CD4-positive, alpha-beta T cell (primary cell): ENCODE data around the gene TALDO1. TPM values are rescaled to one million over a fixed set of nuclear protein-coding genes. Genes with fewer than 3 reads are reported as not detected.

Experiments
- ATAC-seq: fragments of 200-7000 bp; cut with Tn5 transposase; one replicate; pipeline ENCODE4 v1.10.0; 2022; ENCODE audit warnings: mild to moderate bottlenecking; ENCODE audit not compliant: poor library complexity
- CTCF ChIA-PET: fragments of 350-600 bp; sonication (Branson Sonifier 250); formaldehyde crosslinking; loops from one replicate; lab custom pipeline; 2021; ENCODE audit warnings: antibody characterized with exemption, inconsistent platforms; lab: Charles Lee
- POLR2A ChIA-PET: fragments of 350-600 bp; sonication (Branson Sonifier 250); formaldehyde crosslinking; loops from one replicate; lab custom pipeline; 2021; ENCODE audit warnings: antibody characterized with exemption, inconsistent platforms; lab: Charles Lee
- DNase-seq, 14 experiments: peaks; one replicate each; pipeline ENCODE4 v3.0.0-alpha.2; 2013 to 2020; ENCODE audit warnings: mixed read lengths in 2 of 14
- H3K27ac ChIP-seq, 2 donors: one replicate each; pipeline versions ENCODE4 v1.5.1 to v1.7.0; 2013; ENCODE audit warnings: low read length in 2 of 2, low read depth in 1 of 2, mild to moderate bottlenecking in 1 of 2
- H3K27me3 ChIP-seq, 2 experiments: 1 replicate in 1 of 2; 2 replicates in 1 of 2; pipeline versions ENCODE4 v1.6.1 to v1.7.0; 2013; ENCODE audit warnings: low read length in 2 of 2, control low read depth in 1 of 2, mild to moderate bottlenecking in 1 of 2, moderate library complexity in 1 of 2; ENCODE audit not compliant: insufficient read depth in 2 of 2, control insufficient read depth in 1 of 2
- H3K36me3 ChIP-seq: one replicate; pipeline ENCODE4 v1.6.1; 2013; ENCODE audit warnings: low read length, control low read depth; ENCODE audit not compliant: insufficient read depth
- H3K4me1 ChIP-seq: one replicate; pipeline ENCODE4 v1.6.1; 2013; ENCODE audit warnings: low read length, control low read depth; ENCODE audit not compliant: insufficient read depth
- H3K4me3 ChIP-seq: one replicate; pipeline ENCODE4 v1.5.1; 2013; ENCODE audit warnings: mild to moderate bottlenecking, low read length, moderate library complexity
- H3K9me3 ChIP-seq, 2 experiments: 1 replicate in 1 of 2; 2 replicates in 1 of 2; pipeline versions ENCODE4 v1.6.1 to v1.7.0; 2013; ENCODE audit warnings: low read length in 2 of 2, mild to moderate bottlenecking in 2 of 2, control low read depth in 1 of 2, moderate library complexity in 1 of 2; ENCODE audit not compliant: control insufficient read depth in 1 of 2, insufficient read depth in 1 of 2
- H3K27ac Mint-ChIP-seq: one replicate; pipeline ENCODE4 v1.8.0; 2020; ENCODE audit warnings: mixed read lengths
- H3K27me3 Mint-ChIP-seq: one replicate; pipeline ENCODE4 v1.8.0; 2021; ENCODE audit warnings: mixed read lengths
- H3K36me3 Mint-ChIP-seq: one replicate; pipeline ENCODE4 v1.8.0; 2021; ENCODE audit warnings: low read depth, mixed read lengths
- H3K4me1 Mint-ChIP-seq: one replicate; pipeline ENCODE4 v1.8.0; 2021; ENCODE audit warnings: low read depth, mixed read lengths
- H3K4me3 Mint-ChIP-seq: one replicate; pipeline ENCODE4 v1.8.0; 2020; ENCODE audit warnings: mild to moderate bottlenecking, mixed read lengths
- H3K9me3 Mint-ChIP-seq: one replicate; pipeline ENCODE4 v1.8.0; 2020; ENCODE audit warnings: mixed read lengths
- CTCF ChIP-seq: fragments of 200-600 bp; IDR thresholded peaks from one replicate; pipeline ENCODE4 v1.8.0; 2022; ENCODE audit warnings: antibody characterized with exemption, mild to moderate bottlenecking
- intact Hi-C, 2 experiments: fragments of 100-400 bp; cut with DNase I in 1 of 2; cut with micrococcal nuclease in 1 of 2; formaldehyde crosslinking; loops; one replicate each; pipeline versions ENCODE4 v1.15.1 to v1.9.0; 2023 to 2025; cut with DNase I, micrococcal nuclease
- total RNA-seq, 174 experiments: library from RNA in 2 of 174; stranded (reverse) in 2 of 174; gene quantifications; one replicate each; pipeline ENCODE4 v1.2.3 and lab custom pipeline; 2021 to 2026

Gene TALDO1
- total RNA-seq, 2 experiments from 2014 or later = 26.2 to 27.7 TPM

- Mint-ChIP-seq H3K36me3 (peaks cover 4% of the 10 kb centered on the region), H3K9me3 (no peaks in the 10 kb centered on the region), H3K27me3 (no peaks in the 10 kb centered on the region), H3K4me3 (no peak overlapping the region), H3K4me1 (peaks cover 8% of the 10 kb centered on the region), H3K27ac (no peak overlapping the region)
- Histone ChIP-seq H3K4me1 (peaks cover 17% of the 10 kb centered on the region), H3K4me3 (no peak overlapping the region), H3K9me3 (peaks cover 0 to 5% of the 10 kb centered on the region in 2 experiments), H3K36me3 (peaks cover 4% of the 10 kb centered on the region), H3K27me3 (peaks cover 0 to 5% of the 10 kb centered on the region in 2 experiments), H3K27ac (no peak overlapping the region)
- DNase-seq = no peak
- no peak for TF ChIP-seq CTCF
- CTCF ChIA-PET = no interaction called here
- ATAC-seq = no peak
- POLR2A ChIA-PET = no interaction called here
- intact Hi-C loops = no loop called here
Measured at GRCh38 chr11:786235-787083, 39.2 kb downstream of the TALDO1 start.

GRCh38 chr11:787084-787675, 39.9 kb downstream of the TALDO1 start:
- Mint-ChIP-seq H3K36me3 (peaks cover 4% of the 10 kb centered on the region), H3K9me3 (no peaks in the 10 kb centered on the region), H3K4me3 (no peak overlapping the region), H3K4me1 (peaks cover 8% of the 10 kb centered on the region), H3K27ac (no peak overlapping the region), H3K27me3 (no peaks in the 10 kb centered on the region)
- Histone ChIP-seq H3K4me1 (peaks cover 17% of the 10 kb centered on the region), H3K27me3 (peaks cover 0 to 5% of the 10 kb centered on the region in 2 experiments), H3K36me3 (peaks cover 11% of the 10 kb centered on the region), H3K27ac (no peak overlapping the region), H3K9me3 (peaks cover 0 to 5% of the 10 kb centered on the region in 2 experiments), H3K4me3 (no peak overlapping the region)
- POLR2A ChIA-PET = no interaction called here
- DNase-seq (no peak), ATAC-seq (no peak)
- CTCF ChIA-PET = no interaction called here
- intact Hi-C loops = no loop called here
- no peak for TF ChIP-seq CTCF

- Mint-ChIP-seq H3K27ac (no peak overlapping the region), H3K27me3 (no peaks in the 10 kb centered on the region), H3K4me3 (no peak overlapping the region), H3K9me3 (no peaks in the 10 kb centered on the region), H3K4me1 (peaks cover 8% of the 10 kb centered on the region), H3K36me3 (peaks cover 4% of the 10 kb centered on the region)
- peaks cover 17% of the 10 kb centered on the region for H3K4me1 ChIP-seq
- no peak for DNase-seq
- ATAC-seq = no peak
- peaks cover 0 to 5% of the 10 kb centered on the region in 2 experiments for H3K9me3 ChIP-seq
- ChIA-PET CTCF (no interaction called here), POLR2A (no interaction called here)
- H3K36me3 ChIP-seq = peaks cover 16% of the 10 kb centered on the region
- peaks cover 0 to 5% of the 10 kb centered on the region in 2 experiments for H3K27me3 ChIP-seq
- no peak overlapping the region for H3K4me3 ChIP-seq
- intact Hi-C loops = no loop called here
- H3K27ac ChIP-seq = no peak overlapping the region
- TF ChIP-seq CTCF = no peak
Measured at GRCh38 chr11:788009-788640, 40.9 kb downstream of the TALDO1 start.
